ENCODE results near the gene PPM1N. TPM values are rescaled to one million over a fixed set of nuclear protein-coding genes. Genes with fewer than 3 reads are reported as not detected.

Gene PPM1N
- polyA plus RNA-seq, 1 donor = 1.0 TPM

GRCh38 chr19:45522010-45522941 is 24.0 kb downstream of the PPM1N start:
- no peaks in the 10 kb centered on the region for H3K27me3 ChIP-seq (ENCODE audit: control insufficient read depth, insufficient read depth, low read length)
- no peak for DNase-seq
- H3K4me3 ChIP-seq (ENCODE audit: low read length) = no peak overlapping the region
- H3K9me3 ChIP-seq (ENCODE audit: control insufficient read depth, low read depth, low read length) = no peaks in the 10 kb centered on the region
- H3K4me1 ChIP-seq (ENCODE audit: control insufficient read depth, insufficient read depth, low read length) = no peaks in the 10 kb centered on the region
- no peak overlapping the region for H3K27ac ChIP-seq (ENCODE audit: low read length)
- peaks cover 75% of the 10 kb centered on the region for H3K36me3 ChIP-seq (ENCODE audit: control insufficient read depth, insufficient read depth, low read length)
- no CpG with 5 or more reads among the region's 24 CpGs for whole genome bisulfite sequencing (ENCODE audit: insufficient coverage, low lambda C conversion rate)

GRCh38 chr19:45523642-45524256 is 25.5 kb downstream of the PPM1N start:
- peaks cover 64% of the 10 kb centered on the region for H3K36me3 ChIP-seq (ENCODE audit: control insufficient read depth, insufficient read depth, low read length)
- no peaks in the 10 kb centered on the region for H3K9me3 ChIP-seq (ENCODE audit: control insufficient read depth, low read depth, low read length)
- no peak overlapping the region for H3K4me3 ChIP-seq (ENCODE audit: low read length)
- no peaks in the 10 kb centered on the region for H3K4me1 ChIP-seq (ENCODE audit: control insufficient read depth, insufficient read depth, low read length)
- H3K27me3 ChIP-seq (ENCODE audit: control insufficient read depth, insufficient read depth, low read length) = peaks cover 1% of the 10 kb centered on the region
- no CpG with 5 or more reads among the region's 9 CpGs for WGBS (ENCODE audit: insufficient coverage, low lambda C conversion rate)
- H3K27ac ChIP-seq (ENCODE audit: low read length) = no peak overlapping the region
- peak; percentile 84 to 85 for DNase-seq

- Histone ChIP-seq H3K4me3 (ENCODE audit: low read length) (no peak overlapping the region), H3K36me3 (ENCODE audit: control insufficient read depth, insufficient read depth, low read length) (peaks cover 61% of the 10 kb centered on the region), H3K9me3 (ENCODE audit: control insufficient read depth, low read depth, low read length) (no peaks in the 10 kb centered on the region), H3K27me3 (ENCODE audit: control insufficient read depth, insufficient read depth, low read length) (peaks cover 9% of the 10 kb centered on the region), H3K27ac (ENCODE audit: low read length) (no peak overlapping the region), H3K4me1 (ENCODE audit: control insufficient read depth, insufficient read depth, low read length) (peaks cover 4% of the 10 kb centered on the region)
- no CpG with 5 or more reads among the region's 15 CpGs for WGBS (ENCODE audit: insufficient coverage, low lambda C conversion rate)
- no peak for DNase-seq
These were observed 26.4 kb downstream of the PPM1N start for GRCh38 chr19:45524575-45525129.

GRCh38 chr19:45526143-45526542 is 27.9 kb downstream of the PPM1N start:
- Histone ChIP-seq H3K4me3 (ENCODE audit: low read length) (no peak overlapping the region), H3K27me3 (ENCODE audit: control insufficient read depth, insufficient read depth, low read length) (peaks cover 15% of the 10 kb centered on the region), H3K4me1 (ENCODE audit: control insufficient read depth, insufficient read depth, low read length) (peaks cover 4% of the 10 kb centered on the region), H3K36me3 (ENCODE audit: control insufficient read depth, insufficient read depth, low read length) (peaks cover 49% of the 10 kb centered on the region), H3K9me3 (ENCODE audit: control insufficient read depth, low read depth, low read length) (peaks cover 2% of the 10 kb centered on the region), H3K27ac (ENCODE audit: low read length) (no peak overlapping the region)
- peak in 1 of 2 donors; percentile 68 for DNase-seq
- no CpG with 5 or more reads among the region's 9 CpGs for WGBS (ENCODE audit: insufficient coverage, low lambda C conversion rate)

- H3K4me3 ChIP-seq (ENCODE audit: low read length) = no peak overlapping the region
- WGBS (ENCODE audit: insufficient coverage, low lambda C conversion rate) = no CpG with 5 or more reads among the region's 4 CpGs
- no peak overlapping the region for H3K27ac ChIP-seq (ENCODE audit: low read length)
- H3K9me3 ChIP-seq (ENCODE audit: control insufficient read depth, low read depth, low read length) = peaks cover 2% of the 10 kb centered on the region
- H3K4me1 ChIP-seq (ENCODE audit: control insufficient read depth, insufficient read depth, low read length) = peaks cover 4% of the 10 kb centered on the region
- peaks cover 44% of the 10 kb centered on the region for H3K36me3 ChIP-seq (ENCODE audit: control insufficient read depth, insufficient read depth, low read length)
- DNase-seq = no peak
- peaks cover 15% of the 10 kb centered on the region for H3K27me3 ChIP-seq (ENCODE audit: control insufficient read depth, insufficient read depth, low read length)
These were observed 28.7 kb downstream of the PPM1N start for GRCh38 chr19:45526971-45527370.

GRCh38 chr19:45527731-45528130 is 29.5 kb downstream of the PPM1N start:
- 84% methylated on average over 3 of the region's 15 CpGs for WGBS (ENCODE audit: insufficient coverage, low lambda C conversion rate)
- peaks cover 4% of the 10 kb centered on the region for H3K4me1 ChIP-seq (ENCODE audit: control insufficient read depth, insufficient read depth, low read length)
- peaks cover 37% of the 10 kb centered on the region for H3K36me3 ChIP-seq (ENCODE audit: control insufficient read depth, insufficient read depth, low read length)

GRCh38 chr19:45528149-45528743 is 30.0 kb downstream of the PPM1N start:
- H3K4me1 ChIP-seq (ENCODE audit: control insufficient read depth, insufficient read depth, low read length) = peaks cover 4% of the 10 kb centered on the region
- H3K36me3 ChIP-seq (ENCODE audit: control insufficient read depth, insufficient read depth, low read length) = peaks cover 35% of the 10 kb centered on the region
- H3K27me3 ChIP-seq (ENCODE audit: control insufficient read depth, insufficient read depth, low read length) = peaks cover 15% of the 10 kb centered on the region
- no peak overlapping the region for H3K27ac ChIP-seq (ENCODE audit: low read length)
- no peak for DNase-seq
- peak overlapping the region; percentile 47 for H3K4me3 ChIP-seq (ENCODE audit: low read length)
- peaks cover 2% of the 10 kb centered on the region for H3K9me3 ChIP-seq (ENCODE audit: control insufficient read depth, low read depth, low read length)
- no CpG with 5 or more reads among the region's 17 CpGs for WGBS (ENCODE audit: insufficient coverage, low lambda C conversion rate)

More at GRCh38 chr19:45527731-45528130, 29.5 kb downstream of the PPM1N start:
- DNase-seq = no peak
- Histone ChIP-seq H3K27ac (ENCODE audit: low read length) (no peak overlapping the region), H3K9me3 (ENCODE audit: control insufficient read depth, low read depth, low read length) (peaks cover 2% of the 10 kb centered on the region), H3K27me3 (ENCODE audit: control insufficient read depth, insufficient read depth, low read length) (peaks cover 15% of the 10 kb centered on the region), H3K4me3 (ENCODE audit: low read length) (no peak overlapping the region)

- Histone ChIP-seq H3K27me3 (ENCODE audit: control insufficient read depth, insufficient read depth, low read length) (peaks cover 15% of the 10 kb centered on the region), H3K36me3 (ENCODE audit: control insufficient read depth, insufficient read depth, low read length) (peaks cover 30% of the 10 kb centered on the region), H3K9me3 (ENCODE audit: control insufficient read depth, low read depth, low read length) (peaks cover 2% of the 10 kb centered on the region), H3K4me3 (ENCODE audit: low read length) (peak overlapping the region; percentile 47), H3K27ac (ENCODE audit: low read length) (no peak overlapping the region), H3K4me1 (ENCODE audit: control insufficient read depth, insufficient read depth, low read length) (peaks cover 4% of the 10 kb centered on the region)
- 0% methylated on average over 1 of the region's 49 CpGs for WGBS (ENCODE audit: insufficient coverage, low lambda C conversion rate)
- DNase-seq = peak in 1 of 2 donors; percentile 67
These were observed 30.6 kb downstream of the PPM1N start for GRCh38 chr19:45528744-45529419.

GRCh38 chr19:45529420-45529785 is 31.2 kb downstream of the PPM1N start:
- H3K4me3 ChIP-seq (ENCODE audit: low read length) = no peak overlapping the region

GRCh38 chr19:45531349-45531748 is 33.1 kb downstream of the PPM1N start:
- Histone ChIP-seq H3K27me3 (ENCODE audit: control insufficient read depth, insufficient read depth, low read length) (peaks cover 15% of the 10 kb centered on the region), H3K36me3 (ENCODE audit: control insufficient read depth, insufficient read depth, low read length) (peaks cover 6% of the 10 kb centered on the region), H3K9me3 (ENCODE audit: control insufficient read depth, low read depth, low read length) (peaks cover 2% of the 10 kb centered on the region), H3K4me3 (ENCODE audit: low read length) (no peak overlapping the region), H3K27ac (ENCODE audit: low read length) (no peak overlapping the region), H3K4me1 (ENCODE audit: control insufficient read depth, insufficient read depth, low read length) (peaks cover 4% of the 10 kb centered on the region)
- no peak for DNase-seq
- no CpG with 5 or more reads among the region's 1 CpG for WGBS (ENCODE audit: insufficient coverage, low lambda C conversion rate)

More at GRCh38 chr19:45529420-45529785, 31.2 kb downstream of the PPM1N start:
- whole genome bisulfite sequencing (ENCODE audit: insufficient coverage, low lambda C conversion rate) = 50% methylated on average over 1 of the region's 14 CpGs
- peaks cover 2% of the 10 kb centered on the region for H3K9me3 ChIP-seq (ENCODE audit: control insufficient read depth, low read depth, low read length)
- H3K36me3 ChIP-seq (ENCODE audit: control insufficient read depth, insufficient read depth, low read length) = peaks cover 25% of the 10 kb centered on the region
- no peak overlapping the region for H3K27ac ChIP-seq (ENCODE audit: low read length)
- DNase-seq = no peak
- H3K4me1 ChIP-seq (ENCODE audit: control insufficient read depth, insufficient read depth, low read length) = peaks cover 4% of the 10 kb centered on the region
- peaks cover 15% of the 10 kb centered on the region for H3K27me3 ChIP-seq (ENCODE audit: control insufficient read depth, insufficient read depth, low read length)
